Measurements from ENCODE around the gene RGSL1. TPM values are rescaled to one million over a fixed set of nuclear protein-coding genes. Genes with fewer than 3 reads are reported as not detected.
"Not testable (repeated sequence)": the region's sequence is repeated elsewhere in the genome, so short reads cannot be mapped to it uniquely, and the experiment has no call there.

The RGSL1 gene
- total RNA-seq, 1 experiment from 2014 or later, result 0.22 TPM

GRCh38 chr1:182527680-182528079, 77.7 kb downstream of the RGSL1 start:
- Histone ChIP-seq H2AFZ (ENCODE audit: low read length) (no peak overlapping the region), H3K9me3 (ENCODE audit: low read length) (peaks cover 17% of the 10 kb centered on the region; the same call in 1 of the 2 replicates), H3K4me3 (ENCODE audit: low read length) (no peak overlapping the region), H3K9me2 (replicated peaks; ENCODE audit: insufficient read depth, low read length) (no peaks in the 10 kb centered on the region), H3K9ac (ENCODE audit: low read length) (no peak overlapping the region), H3K4me2 (ENCODE audit: low read depth, low read length, poor library complexity, severe bottlenecking) (no peak overlapping the region), H3K36me3 (ENCODE audit: insufficient read depth, low read length) (no peaks in the 10 kb centered on the region), H3K4me1 (ENCODE audit: low read length) (no peaks in the 10 kb centered on the region), H3K27ac (ENCODE audit: low read length) (no peak overlapping the region), H3K27me3 (ENCODE audit: low read length) (no peaks in the 10 kb centered on the region), H4K20me1 (ENCODE audit: insufficient read depth, low read depth, low read length) (no peaks in the 10 kb centered on the region), H3K79me2 (ENCODE audit: low read length) (no peaks in the 10 kb centered on the region)
- DNase-seq, result no peak

DNA sequence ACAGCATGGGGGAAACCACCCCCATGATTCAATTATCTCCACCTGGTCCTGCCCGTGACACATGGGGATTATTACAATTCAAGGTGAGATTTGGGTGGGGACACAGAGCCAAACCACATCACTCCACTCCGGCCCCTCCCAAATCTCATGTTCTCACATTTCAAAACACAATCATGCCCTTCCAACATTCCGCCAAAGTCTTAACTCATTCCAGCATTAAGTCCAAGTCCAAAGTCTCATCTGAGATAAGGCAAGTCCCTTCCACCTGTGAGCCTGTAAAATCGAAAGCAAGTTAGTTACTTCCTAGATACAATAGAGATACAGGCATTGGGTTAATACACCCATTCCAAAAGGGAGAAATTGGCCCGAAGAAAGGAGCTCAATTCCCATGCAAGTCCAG, 78.3 kb downstream of the RGSL1 start:
- not testable (repeated sequence) for H3K9me2 ChIP-seq (replicated peaks; ENCODE audit: insufficient read depth, low read length); DNase-seq; H3K27ac ChIP-seq (ENCODE audit: low read length)

GRCh38 chr1:182533896-182534295, 84.0 kb downstream of the RGSL1 start:
- Histone ChIP-seq H2AFZ (ENCODE audit: low read length) (no peak overlapping the region), H3K9me2 (replicated peaks; ENCODE audit: insufficient read depth, low read length) (no peaks in the 10 kb centered on the region), H3K9ac (ENCODE audit: low read length) (no peak overlapping the region), H3K4me3 (ENCODE audit: low read length) (no peak overlapping the region), H3K4me2 (ENCODE audit: low read depth, low read length, poor library complexity, severe bottlenecking) (no peak overlapping the region), H3K79me2 (ENCODE audit: low read length) (no peaks in the 10 kb centered on the region), H3K4me1 (ENCODE audit: low read length) (no peaks in the 10 kb centered on the region), H3K9me3 (ENCODE audit: low read length) (no peaks in the 10 kb centered on the region), H3K36me3 (ENCODE audit: insufficient read depth, low read length) (no peaks in the 10 kb centered on the region), H3K27ac (ENCODE audit: low read length) (no peak overlapping the region), H3K27me3 (ENCODE audit: low read length) (no peaks in the 10 kb centered on the region), H4K20me1 (ENCODE audit: insufficient read depth, low read depth, low read length) (no peaks in the 10 kb centered on the region)
- no peak for DNase-seq

More for the DNA sequence above, 78.3 kb downstream of the RGSL1 start:
- H3K4me3 ChIP-seq (ENCODE audit: low read length); H3K4me2 ChIP-seq (ENCODE audit: low read depth, low read length, poor library complexity, severe bottlenecking); H3K9ac ChIP-seq (ENCODE audit: low read length); H4K20me1 ChIP-seq (ENCODE audit: insufficient read depth, low read depth, low read length); H3K27me3 ChIP-seq (ENCODE audit: low read length); H3K79me2 ChIP-seq (ENCODE audit: low read length); H2AFZ ChIP-seq (ENCODE audit: low read length); H3K36me3 ChIP-seq (ENCODE audit: insufficient read depth, low read length); H3K4me1 ChIP-seq (ENCODE audit: low read length): not testable (repeated sequence)
- peaks cover 17% of the 10 kb centered on the region; the same call in 1 of the 2 replicates for H3K9me3 ChIP-seq (ENCODE audit: low read length)

DNA sequence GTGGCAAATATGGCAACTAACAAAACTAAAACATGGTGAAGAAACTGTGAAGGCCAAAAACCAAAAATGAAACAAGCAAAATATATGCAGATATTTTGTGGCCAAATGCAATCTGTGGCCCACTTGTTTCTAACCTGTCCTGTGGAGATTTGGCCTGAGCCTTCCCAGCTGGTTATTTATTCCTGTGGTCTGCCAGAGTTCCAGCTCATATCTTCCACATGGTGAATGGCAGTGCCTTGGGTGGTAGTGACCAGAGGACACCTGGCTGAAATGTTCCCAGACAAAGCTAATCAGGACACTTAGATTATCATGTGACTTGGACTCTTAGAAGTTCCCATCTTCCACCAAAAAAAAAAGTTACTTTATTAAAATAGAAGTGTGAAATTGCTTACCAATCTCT, 99.4 kb downstream of the RGSL1 start:
- no peaks in the 10 kb centered on the region for H4K20me1 ChIP-seq (ENCODE audit: insufficient read depth, low read depth, low read length)
- H3K4me2 ChIP-seq (ENCODE audit: low read depth, low read length, poor library complexity, severe bottlenecking), result no peak overlapping the region

DNA sequence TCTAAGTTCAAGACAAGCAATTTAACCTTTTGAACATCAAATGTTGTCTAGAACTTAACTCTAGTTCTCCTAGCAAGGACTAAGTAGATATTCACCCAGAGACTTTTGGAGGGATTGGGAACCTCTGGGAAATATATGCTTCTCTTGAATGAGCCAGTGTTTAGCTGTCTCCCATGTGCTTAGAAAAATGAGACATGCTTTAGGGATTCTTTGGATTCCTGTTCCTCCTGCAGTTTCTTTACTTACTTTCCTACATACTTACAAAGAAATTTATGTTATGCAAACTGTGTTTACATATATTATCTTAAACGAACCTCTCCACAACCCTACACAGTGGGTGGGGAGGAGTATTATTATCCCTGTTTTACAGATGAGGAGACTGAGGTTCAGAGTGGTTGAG, 99.9 kb downstream of the RGSL1 start:
- no peaks in the 10 kb centered on the region for H4K20me1 ChIP-seq (ENCODE audit: insufficient read depth, low read depth, low read length)
- H3K27me3 ChIP-seq (ENCODE audit: low read length), result no peaks in the 10 kb centered on the region
- H3K4me2 ChIP-seq (ENCODE audit: low read depth, low read length, poor library complexity, severe bottlenecking), result no peak overlapping the region
- no peak for DNase-seq
- H3K4me3 ChIP-seq (ENCODE audit: low read length), result no peak overlapping the region
- no peaks in the 10 kb centered on the region for H3K9me2 ChIP-seq (replicated peaks; ENCODE audit: insufficient read depth, low read length)
- no peak overlapping the region for H3K27ac ChIP-seq (ENCODE audit: low read length)
- no peaks in the 10 kb centered on the region for H3K4me1 ChIP-seq (ENCODE audit: low read length)
- H2AFZ ChIP-seq (ENCODE audit: low read length), result no peak overlapping the region
- H3K79me2 ChIP-seq (ENCODE audit: low read length), result no peaks in the 10 kb centered on the region
- no peaks in the 10 kb centered on the region for H3K36me3 ChIP-seq (ENCODE audit: insufficient read depth, low read length)
- H3K9me3 ChIP-seq (ENCODE audit: low read length), result no peaks in the 10 kb centered on the region
- H3K9ac ChIP-seq (ENCODE audit: low read length), result no peak overlapping the region

More for the DNA sequence above, 99.4 kb downstream of the RGSL1 start:
- Histone ChIP-seq H3K27ac (ENCODE audit: low read length) (no peak overlapping the region), H3K27me3 (ENCODE audit: low read length) (no peaks in the 10 kb centered on the region), H3K79me2 (ENCODE audit: low read length) (no peaks in the 10 kb centered on the region), H3K9me2 (replicated peaks; ENCODE audit: insufficient read depth, low read length) (no peaks in the 10 kb centered on the region), H3K36me3 (ENCODE audit: insufficient read depth, low read length) (no peaks in the 10 kb centered on the region), H2AFZ (ENCODE audit: low read length) (no peak overlapping the region), H3K4me3 (ENCODE audit: low read length) (no peak overlapping the region), H3K4me1 (ENCODE audit: low read length) (no peaks in the 10 kb centered on the region), H3K9me3 (ENCODE audit: low read length) (no peaks in the 10 kb centered on the region), H3K9ac (ENCODE audit: low read length) (no peak overlapping the region)
- no peak for DNase-seq

DNA sequence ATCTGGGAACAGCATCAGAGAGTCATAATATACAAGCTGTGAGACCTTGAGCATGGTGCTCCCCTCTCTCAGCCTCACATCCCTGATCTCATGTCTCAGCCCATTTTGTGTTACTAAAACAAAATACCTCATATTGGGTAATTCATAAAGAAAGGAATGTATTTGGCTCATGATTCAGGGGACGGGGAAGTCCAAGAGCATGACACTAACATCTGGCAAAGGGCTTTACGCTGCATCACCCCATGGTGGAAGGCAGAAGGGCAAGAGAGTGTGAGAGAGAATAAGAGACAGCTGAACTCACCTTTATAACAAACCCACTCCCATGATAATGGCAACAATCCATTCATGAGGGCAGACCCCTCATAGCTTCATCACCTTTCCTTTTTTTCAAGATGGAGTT, 102.6 kb downstream of the RGSL1 start:
- no peak overlapping the region for H2AFZ ChIP-seq (ENCODE audit: low read length)
- no peaks in the 10 kb centered on the region for H3K9me3 ChIP-seq (ENCODE audit: low read length)
- no peaks in the 10 kb centered on the region for H3K79me2 ChIP-seq (ENCODE audit: low read length)
- no peak overlapping the region for H3K9ac ChIP-seq (ENCODE audit: low read length)
- DNase-seq, result no peak
- no peaks in the 10 kb centered on the region for H3K27me3 ChIP-seq (ENCODE audit: low read length)
- no peaks in the 10 kb centered on the region for H3K36me3 ChIP-seq (ENCODE audit: insufficient read depth, low read length)
- H4K20me1 ChIP-seq (ENCODE audit: insufficient read depth, low read depth, low read length), result no peaks in the 10 kb centered on the region
- no peak overlapping the region for H3K27ac ChIP-seq (ENCODE audit: low read length)
- H3K4me3 ChIP-seq (ENCODE audit: low read length), result no peak overlapping the region
- H3K4me1 ChIP-seq (ENCODE audit: low read length), result no peaks in the 10 kb centered on the region
- no peak overlapping the region for H3K4me2 ChIP-seq (ENCODE audit: low read depth, low read length, poor library complexity, severe bottlenecking)
- H3K9me2 ChIP-seq (replicated peaks; ENCODE audit: insufficient read depth, low read length), result no peaks in the 10 kb centered on the region

DNA sequence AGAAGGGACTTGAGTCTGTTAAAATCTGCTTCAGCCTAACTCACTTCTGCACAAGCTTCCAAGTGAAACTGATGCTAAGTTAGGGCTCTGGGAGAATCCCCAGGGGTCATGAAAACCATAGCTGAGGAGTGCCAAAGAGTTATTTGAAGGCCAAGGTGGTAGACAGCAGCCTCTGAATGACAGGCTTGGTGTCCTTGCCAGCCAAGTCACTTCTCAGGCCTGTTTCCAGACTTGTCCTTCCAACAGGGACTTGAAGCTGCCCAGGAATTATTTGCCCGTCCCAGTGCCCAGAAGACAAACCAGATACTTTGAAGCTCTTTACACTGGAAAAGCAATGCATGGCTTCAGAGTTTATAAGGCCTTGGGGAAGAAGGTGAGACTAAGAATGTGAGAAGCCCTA, 105.5 kb downstream of the RGSL1 start:
- H3K4me2 ChIP-seq (ENCODE audit: low read depth, low read length, poor library complexity, severe bottlenecking), result no peak overlapping the region
- H3K79me2 ChIP-seq (ENCODE audit: low read length), result no peaks in the 10 kb centered on the region
- no peak overlapping the region for H3K9ac ChIP-seq (ENCODE audit: low read length)
- H3K27ac ChIP-seq (ENCODE audit: low read length), result no peak overlapping the region
- DNase-seq, result no peak
- H3K36me3 ChIP-seq (ENCODE audit: insufficient read depth, low read length), result no peaks in the 10 kb centered on the region
- H3K27me3 ChIP-seq (ENCODE audit: low read length), result no peaks in the 10 kb centered on the region
- H2AFZ ChIP-seq (ENCODE audit: low read length), result no peak overlapping the region
- no peaks in the 10 kb centered on the region for H3K9me2 ChIP-seq (replicated peaks; ENCODE audit: insufficient read depth, low read length)
- no peaks in the 10 kb centered on the region for H3K9me3 ChIP-seq (ENCODE audit: low read length)
- H3K4me1 ChIP-seq (ENCODE audit: low read length), result no peaks in the 10 kb centered on the region
- no peak overlapping the region for H3K4me3 ChIP-seq (ENCODE audit: low read length)
- no peaks in the 10 kb centered on the region for H4K20me1 ChIP-seq (ENCODE audit: insufficient read depth, low read depth, low read length)

- no peaks in the 10 kb centered on the region for H3K4me1 ChIP-seq (ENCODE audit: low read length)
- no peak for DNase-seq
- no peak overlapping the region for H3K9ac ChIP-seq (ENCODE audit: low read length)
- H3K27ac ChIP-seq (ENCODE audit: low read length), result no peak overlapping the region
- H3K9me2 ChIP-seq (replicated peaks; ENCODE audit: insufficient read depth, low read length), result no peaks in the 10 kb centered on the region
- no peaks in the 10 kb centered on the region for H3K9me3 ChIP-seq (ENCODE audit: low read length)
- no peak overlapping the region for H2AFZ ChIP-seq (ENCODE audit: low read length)
- no peak overlapping the region for H3K4me2 ChIP-seq (ENCODE audit: low read depth, low read length, poor library complexity, severe bottlenecking)
- no peaks in the 10 kb centered on the region for H3K27me3 ChIP-seq (ENCODE audit: low read length)
- no peaks in the 10 kb centered on the region for H3K79me2 ChIP-seq (ENCODE audit: low read length)
- H3K36me3 ChIP-seq (ENCODE audit: insufficient read depth, low read length), result no peaks in the 10 kb centered on the region
- H4K20me1 ChIP-seq (ENCODE audit: insufficient read depth, low read depth, low read length), result no peaks in the 10 kb centered on the region
- no peak overlapping the region for H3K4me3 ChIP-seq (ENCODE audit: low read length)
Measured at GRCh38 chr1:182556279-182556678, 106.3 kb downstream of the RGSL1 start.

Data from Karpas-422 (cell line).